Stomach (tissue), 4 donors: ENCODE measurements around the gene FBXO36.

ENCODE experiments used
- CTCF ChIP-seq, 7 experiments: fragments of 450-650 bp in 4 of 7; fragments of 200-600 bp in 3 of 7; sonication (generic) in 3 of 7; IDR thresholded peaks; one replicate each; pipeline ENCODE4 v1.5.1; 2016 to 2019; ENCODE audit warnings: antibody characterized with exemption in 7 of 7, control low read depth in 2 of 7, mild to moderate bottlenecking in 1 of 7
- EP300 ChIP-seq: sonication (generic); formaldehyde crosslinking; IDR thresholded peaks from one replicate; pipeline ENCODE4 v1.6.1; 2017; ENCODE audit warnings: antibody characterized with exemption
- POLR2A ChIP-seq, 4 donors: fragments of 450-650 bp; IDR thresholded peaks; one replicate each; pipeline ENCODE4 v1.6.1; 2016; ENCODE audit warnings: antibody characterized with exemption in 4 of 4, control low read depth in 2 of 4, mild to moderate bottlenecking in 1 of 4, moderate library complexity in 1 of 4
- POLR2AphosphoS5 ChIP-seq, 3 donors: sonication (generic); formaldehyde crosslinking; IDR thresholded peaks; one replicate each; pipeline ENCODE4 v1.6.1; 2016; ENCODE audit warnings: antibody characterized with exemption in 3 of 3

- TF ChIP-seq CTCF (IDR thresholded peaks at IDR 0.05), result no peak
- no peak for TF ChIP-seq POLR2AphosphoS5 (IDR thresholded peaks at IDR 0.05)
- TF ChIP-seq EP300, result no peak
- TF ChIP-seq POLR2A (IDR thresholded peaks at IDR 0.05), result no peak
Measured at GRCh38 chr2:229970406-229970805, 48.1 kb downstream of the FBXO36 start.
